Tibial artery (tissue), 4 donors: ENCODE results near the gene LCE1B.

Experiments
- DNase-seq, 2 donors: peaks; one replicate each; pipeline ENCODE4 v3.0.0-alpha.2; 2019
- H3K27ac ChIP-seq, 2 donors: fragments of 200-600 bp; sonication (generic) in 1 of 2; 1 replicate in 1 of 2; 2 replicates in 1 of 2; pipeline ENCODE4 v1.5.1; 2018 to 2019; ENCODE audit warnings: mild to moderate bottlenecking in 1 of 2
- H3K27me3 ChIP-seq, 2 donors: fragments of 200-600 bp; sonication (generic) in 1 of 2; one replicate each; pipeline versions ENCODE4 v1.5.1 to v1.6.0; 2016 to 2019
- H3K36me3 ChIP-seq, 3 donors: fragments of 200-600 bp; sonication (generic) in 2 of 3; one replicate each; pipeline ENCODE4 v1.5.1; 2016 to 2019; ENCODE audit warnings: mild to moderate bottlenecking in 2 of 3
- H3K4me1 ChIP-seq, 4 donors: fragments of 200-600 bp; sonication (generic) in 2 of 4; 1 replicate in 3 of 4; 2 replicates in 1 of 4; pipeline ENCODE4 v1.5.1; 2016 to 2019
- H3K4me3 ChIP-seq, 2 donors: fragments of 200-600 bp; sonication (generic) in 1 of 2; 1 replicate in 1 of 2; 2 replicates in 1 of 2; pipeline ENCODE4 v1.5.1; 2018 to 2019; ENCODE audit warnings: mild to moderate bottlenecking in 2 of 2
- H3K9me3 ChIP-seq, 3 donors: fragments of 200-600 bp; sonication (generic) in 1 of 3; one replicate each; pipeline ENCODE4 v1.5.1; 2016 to 2019
- intact Hi-C: fragments of 100-400 bp; cut with DNase I; formaldehyde crosslinking; loops from one replicate; pipeline ENCODE4 v1.15.0; 2023; ENCODE audit warnings: low total_unique reads
- TF ChIP-seq, protein P1 (sequence below), 2 experiments: fragments of 200-600 bp in 1 of 2; fragments of 450-650 bp in 1 of 2; IDR thresholded peaks; one replicate each; pipeline ENCODE4 v1.5.1; 2017 to 2019; ENCODE audit warnings: antibody characterized with exemption in 2 of 2, mild to moderate bottlenecking in 1 of 2, moderate library complexity in 1 of 2

LCE1B gene, protein sequence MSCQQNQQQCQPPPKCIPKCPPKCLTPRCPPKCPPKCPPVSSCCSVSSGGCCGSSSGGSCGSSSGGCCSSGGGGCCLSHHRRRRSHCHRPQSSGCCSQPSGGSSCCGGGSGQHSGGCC

DNA sequence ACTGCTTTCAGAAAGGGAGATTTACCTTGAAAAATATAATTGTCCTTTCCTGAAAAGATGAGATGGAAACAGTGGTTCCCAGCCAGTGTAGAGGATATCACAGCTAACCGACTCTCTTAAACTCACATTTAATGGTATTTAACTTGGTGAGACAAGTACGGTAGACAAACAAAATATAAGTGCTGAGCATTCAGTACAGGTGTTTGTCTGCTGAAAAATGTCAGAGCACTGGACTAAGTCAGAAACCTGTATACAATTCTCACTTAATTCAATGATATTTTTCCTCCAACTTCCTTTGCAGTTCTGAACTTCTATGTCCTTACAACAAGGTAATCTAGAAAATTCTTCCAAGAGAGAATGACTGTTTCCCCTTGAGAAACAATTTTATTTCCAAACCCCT lies at the start of gene LCE1B:
Gene LCE1B, plus strand, starts transcription at position 301 of the 400 bp plus-strand sequence. CDS start 476 bp downstream, outside the sequence.
- no peaks in the 10 kb centered on the region for H3K4me1 ChIP-seq
- H3K27ac ChIP-seq: no peak within 1 kb of the TSS
- H3K27me3 ChIP-seq: no peaks in the 10 kb centered on the region
- TF ChIP-seq, protein P1, sequence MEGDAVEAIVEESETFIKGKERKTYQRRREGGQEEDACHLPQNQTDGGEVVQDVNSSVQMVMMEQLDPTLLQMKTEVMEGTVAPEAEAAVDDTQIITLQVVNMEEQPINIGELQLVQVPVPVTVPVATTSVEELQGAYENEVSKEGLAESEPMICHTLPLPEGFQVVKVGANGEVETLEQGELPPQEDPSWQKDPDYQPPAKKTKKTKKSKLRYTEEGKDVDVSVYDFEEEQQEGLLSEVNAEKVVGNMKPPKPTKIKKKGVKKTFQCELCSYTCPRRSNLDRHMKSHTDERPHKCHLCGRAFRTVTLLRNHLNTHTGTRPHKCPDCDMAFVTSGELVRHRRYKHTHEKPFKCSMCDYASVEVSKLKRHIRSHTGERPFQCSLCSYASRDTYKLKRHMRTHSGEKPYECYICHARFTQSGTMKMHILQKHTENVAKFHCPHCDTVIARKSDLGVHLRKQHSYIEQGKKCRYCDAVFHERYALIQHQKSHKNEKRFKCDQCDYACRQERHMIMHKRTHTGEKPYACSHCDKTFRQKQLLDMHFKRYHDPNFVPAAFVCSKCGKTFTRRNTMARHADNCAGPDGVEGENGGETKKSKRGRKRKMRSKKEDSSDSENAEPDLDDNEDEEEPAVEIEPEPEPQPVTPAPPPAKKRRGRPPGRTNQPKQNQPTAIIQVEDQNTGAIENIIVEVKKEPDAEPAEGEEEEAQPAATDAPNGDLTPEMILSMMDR (IDR thresholded peaks at IDR 0.05): no peak
- no peak within 1 kb of the TSS for H3K4me3 ChIP-seq
- no peak for DNase-seq
- H3K9me3 ChIP-seq: no peaks in the 10 kb centered on the region
- H3K36me3 ChIP-seq: no peaks in the 10 kb centered on the region
- intact Hi-C loops: no loop called here

DNA sequence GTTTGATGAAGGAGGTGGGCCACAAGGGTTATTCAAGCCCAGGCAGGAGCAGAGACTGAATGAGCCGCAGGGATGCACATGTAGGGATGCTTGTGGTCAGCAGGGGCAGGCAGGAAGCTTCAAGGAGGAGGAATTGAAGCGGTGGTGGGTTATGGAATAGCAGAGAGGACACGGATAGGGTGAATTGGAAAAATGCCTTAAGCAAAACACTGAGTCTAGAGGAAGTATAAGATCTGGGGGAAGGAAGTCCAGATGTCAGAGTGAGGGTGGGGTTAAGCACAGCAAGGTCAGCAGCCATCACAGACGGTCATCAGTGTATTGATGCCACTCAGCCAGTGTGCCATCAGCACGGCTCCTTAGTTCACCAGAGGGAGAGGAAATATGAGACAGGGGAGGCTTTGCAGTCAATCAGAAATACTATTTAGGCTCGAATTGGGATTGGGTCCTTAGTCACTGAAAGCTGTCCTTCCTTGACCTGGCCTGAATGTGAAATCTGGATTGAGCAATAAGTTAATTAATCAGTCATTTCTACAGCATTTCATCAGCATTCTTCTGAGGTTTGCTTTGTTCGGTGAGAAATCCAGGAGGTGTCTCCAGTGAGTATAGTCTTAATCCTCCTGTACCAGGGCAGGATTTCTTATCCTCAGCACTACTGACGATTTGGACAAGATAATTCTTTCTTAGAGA lies 42.8 kb upstream of the LCE1B start:
- Histone ChIP-seq H3K27me3 (no peaks in the 10 kb centered on the region), H3K36me3 (no peaks in the 10 kb centered on the region), H3K27ac (no peak overlapping the region), H3K4me1 (no peaks in the 10 kb centered on the region), H3K9me3 (no peaks in the 10 kb centered on the region), H3K4me3 (no peak overlapping the region)
- TF ChIP-seq, protein P1 (IDR thresholded peaks at IDR 0.05): no peak
- intact Hi-C loops: no loop called here
- no peak for DNase-seq

DNA sequence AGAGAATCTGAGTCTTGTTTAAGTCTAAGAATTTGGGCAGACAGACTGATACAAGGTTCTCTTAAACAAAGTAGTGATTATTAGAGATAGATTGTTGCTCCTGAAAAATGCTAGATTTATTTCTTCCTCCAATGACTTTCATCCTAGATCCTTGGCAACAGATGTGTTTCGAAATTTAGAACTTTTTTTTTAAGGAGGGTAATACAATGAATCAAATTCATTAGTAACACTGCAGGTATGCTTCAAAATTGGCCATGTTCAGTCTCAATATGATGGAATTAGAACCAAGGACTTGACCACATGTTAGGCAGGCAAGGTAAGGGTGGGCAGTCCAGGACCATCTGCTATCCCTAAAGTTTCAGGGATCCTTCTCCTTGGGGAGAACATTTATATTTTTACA lies 41.4 kb upstream of the LCE1B start:
- intact Hi-C loops: no loop called here
- TF ChIP-seq, protein P1 (IDR thresholded peaks at IDR 0.05): no peak

DNA sequence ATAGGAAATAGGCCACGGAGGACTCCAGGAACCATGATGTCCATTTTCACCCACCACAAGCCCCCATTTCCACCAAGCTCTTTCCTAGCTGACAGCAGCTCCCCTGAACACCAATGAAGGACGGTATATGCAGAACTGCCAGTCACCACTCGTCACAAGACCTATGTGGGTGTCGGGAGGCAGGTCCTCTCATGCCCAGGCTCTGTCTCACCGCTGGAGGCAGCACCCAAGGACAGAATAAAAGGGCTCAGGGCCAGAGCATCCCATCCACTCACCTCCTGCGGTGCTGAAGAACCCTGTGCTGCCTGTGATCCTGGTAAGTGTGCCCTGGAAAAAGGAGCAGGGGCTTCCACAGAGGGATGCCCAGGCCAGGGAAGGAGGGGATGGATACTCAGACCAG lies 36.9 kb upstream of the LCE1B start, which contains the start of gene LCE1F:
Gene LCE1F, plus strand, starts transcription at position 266 of the 400 bp plus-strand sequence. CDS start 1,232 bp downstream, outside the sequence.
- Histone ChIP-seq H3K4me3 (no peak within 1 kb of the TSS), H3K27ac (no peak within 1 kb of the TSS), H3K9me3 (no peaks in the 10 kb centered on the region), H3K36me3 (no peaks in the 10 kb centered on the region), H3K4me1 (no peaks in the 10 kb centered on the region), H3K27me3 (peaks cover 0 to 2% of the 10 kb centered on the region in 2 donors)
- no peak for DNase-seq
- intact Hi-C loops: no loop called here
- TF ChIP-seq, protein P1 (IDR thresholded peaks at IDR 0.05): no peak

More for the DNA sequence above, 41.4 kb upstream of the LCE1B start:
- no peaks in the 10 kb centered on the region for H3K4me1 ChIP-seq
- H3K4me3 ChIP-seq: no peak overlapping the region
- H3K9me3 ChIP-seq: no peaks in the 10 kb centered on the region
- H3K27ac ChIP-seq: no peak overlapping the region
- H3K27me3 ChIP-seq: no peaks in the 10 kb centered on the region
- no peak for DNase-seq
- no peaks in the 10 kb centered on the region for H3K36me3 ChIP-seq

DNA sequence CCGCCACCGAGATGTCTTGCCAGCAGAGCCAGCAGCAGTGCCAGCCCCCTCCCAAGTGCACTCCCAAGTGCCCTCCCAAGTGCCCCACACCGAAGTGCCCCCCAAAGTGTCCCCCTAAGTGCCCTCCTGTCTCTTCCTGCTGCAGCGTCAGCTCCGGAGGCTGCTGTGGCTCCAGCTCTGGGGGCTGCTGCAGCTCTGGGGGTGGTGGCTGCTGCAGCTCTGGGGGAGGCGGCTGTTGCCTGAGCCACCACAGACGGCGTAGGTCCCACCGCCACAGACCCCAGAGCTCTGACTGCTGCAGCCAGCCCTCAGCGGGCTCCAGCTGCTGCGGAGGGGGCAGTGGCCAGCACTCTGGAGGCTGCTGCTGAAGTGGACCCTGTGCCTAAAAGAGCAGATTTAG lies 35.4 kb upstream of the LCE1B start:
- H3K27ac ChIP-seq: no peak overlapping the region
- DNase-seq: no peak
- peaks cover 0 to 2% of the 10 kb centered on the region in 2 donors for H3K27me3 ChIP-seq
- intact Hi-C loops: no loop called here
- TF ChIP-seq, protein P1 (IDR thresholded peaks at IDR 0.05): no peak
- no peaks in the 10 kb centered on the region for H3K9me3 ChIP-seq
- no peak overlapping the region for H3K4me3 ChIP-seq
- no peaks in the 10 kb centered on the region for H3K4me1 ChIP-seq
- no peaks in the 10 kb centered on the region for H3K36me3 ChIP-seq
